ENCODE data around the gene GALK1. TPM values are rescaled to one million over a fixed set of nuclear protein-coding genes. Genes with fewer than 3 reads are reported as not detected.

The GALK1 gene
- total and polyA plus RNA-seq, 9 of the 15 experiments (the other 6 are each of a cell fraction or from before 2014, with no cell fraction given), result 0.45 to 51.6 (median 17.4) TPM

DNA sequence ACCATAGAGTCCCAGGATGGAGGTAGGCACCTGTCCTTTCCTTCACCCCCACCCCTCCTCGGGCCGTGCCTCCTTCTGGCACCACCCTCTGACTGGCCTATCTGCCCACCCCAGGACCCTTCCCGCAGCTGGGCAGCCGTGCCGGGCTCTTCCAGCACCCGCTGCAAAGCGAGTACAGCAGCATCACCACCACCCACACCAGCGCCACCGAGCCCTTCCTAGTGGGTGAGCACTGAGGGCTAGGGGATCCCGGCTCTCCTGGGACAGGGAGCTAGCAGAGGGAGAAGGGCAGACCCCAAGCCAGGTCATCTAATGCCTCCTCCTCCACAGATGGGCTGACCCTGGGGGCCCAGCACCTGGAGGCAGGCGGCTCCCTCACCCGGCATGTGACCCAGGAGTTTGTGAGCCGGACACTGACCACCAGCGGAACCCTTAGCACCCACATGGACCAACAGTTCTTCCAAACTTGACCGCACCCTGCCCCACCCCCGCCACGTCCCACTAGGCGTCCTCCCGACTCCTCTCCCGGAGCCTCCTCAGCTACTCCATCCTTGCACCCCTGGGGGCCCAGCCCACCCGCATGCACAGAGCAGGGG is 7.8 kb downstream of the GALK1 start:
- H3K4me1 ChIP-seq (replicated peaks in 1 of 2; ENCODE audit: control insufficient read depth in 2 of 2, insufficient read depth in 2 of 2, low read length in 2 of 2), result peaks cover 13 to 62% of the 10 kb centered on the region in 2 experiments
- H3K79me2 ChIP-seq (ENCODE audit: control insufficient read depth, insufficient read depth, low read length), result no peaks in the 10 kb centered on the region
- H3K9me1 ChIP-seq (ENCODE audit: control insufficient read depth, insufficient read depth, low read length), result no peaks in the 10 kb centered on the region
- no peaks in the 10 kb centered on the region for H3K9me3 ChIP-seq (replicated peaks; ENCODE audit: control insufficient read depth, insufficient read depth, low read depth, low read length)
- POLR2A ChIA-PET, result interaction anchor here (0.6 to 14.7 kb wide), 2 partner anchors 18 to 87 kb away, joined by 3 to 464 read pairs; a partner anchor contains a TSS
- no TSS peak for BruUV-seq (replicated peaks)
- FAIRE-seq (no peak), ATAC-seq (no peak), DNase-seq (ENCODE audit: extremely low read depth in 1 of 4, low spot score in 3 of 4) (no peak)
- 82% methylated on average over 11 of the region's 21 CpGs for WGBS (ENCODE audit: insufficient coverage, low coverage, missing lambda C conversion rate)
- peak; percentile 27 for TF ChIP-seq POLR2G (IDR thresholded peaks at IDR 0.05; ENCODE audit: low read depth, low read length)
- TF ChIP-seq, protein P1, sequence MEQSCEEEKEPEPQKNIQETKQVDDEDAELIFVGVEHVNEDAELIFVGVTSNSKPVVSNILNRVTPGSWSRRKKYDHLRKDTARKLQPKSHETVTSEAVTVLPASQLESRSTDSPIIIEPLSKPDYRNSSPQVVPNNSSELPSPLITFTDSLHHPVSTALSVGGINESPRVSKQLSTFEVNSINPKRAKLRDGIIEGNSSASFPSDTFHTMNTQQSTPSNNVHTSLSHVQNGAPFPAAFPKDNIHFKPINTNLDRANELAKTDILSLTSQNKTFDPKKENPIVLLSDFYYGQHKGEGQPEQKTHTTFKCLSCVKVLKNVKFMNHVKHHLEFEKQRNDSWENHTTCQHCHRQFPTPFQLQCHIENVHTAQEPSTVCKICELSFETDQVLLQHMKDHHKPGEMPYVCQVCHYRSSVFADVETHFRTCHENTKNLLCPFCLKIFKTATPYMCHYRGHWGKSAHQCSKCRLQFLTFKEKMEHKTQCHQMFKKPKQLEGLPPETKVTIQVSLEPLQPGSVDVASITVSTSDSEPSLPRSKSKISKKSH (CRISPR knock-in tag; IDR thresholded peaks at IDR 0.05), result no peak
- no peak for TF ChIP-seq CBX8 (IDR thresholded peaks at IDR 0.05; ENCODE audit: borderline replicate concordance, extremely low read depth, low read depth, low read length, poor library complexity, severe bottlenecking)
- TF ChIP-seq HNRNPK (IDR thresholded peaks at IDR 0.05; ENCODE audit: low read depth, low read length, poor library complexity, severe bottlenecking), result no peak
- no peak overlapping the region for H3K27ac ChIP-seq (ENCODE audit: extremely low read depth, low read depth, low read length)
- H3K4me3 ChIP-seq, result no peak overlapping the region
- no peaks in the 10 kb centered on the region for H3K27me3 ChIP-seq (ENCODE audit: control insufficient read depth in 2 of 2, insufficient read depth in 2 of 2, low read length in 2 of 2)
- H3K9ac ChIP-seq (ENCODE audit: insufficient read depth in 1 of 2, low read depth in 2 of 2, low read length in 2 of 2), result peak overlapping the region in 1 of 2 experiments; percentile 13; a peak in 1 of 4 replicates
- no peaks in the 10 kb centered on the region for H3K36me3 ChIP-seq (ENCODE audit: control insufficient read depth, insufficient read depth, low read length)
- in situ Hi-C loops (cut with MboI), result no loop called here
- no peak overlapping the region for H3K4me2 ChIP-seq (ENCODE audit: insufficient read depth, low read length)
- CTCF ChIA-PET (ENCODE audit: low intra/inter-chr PET ratio), result no interaction called here
- no peak overlapping the region for H2AFZ ChIP-seq (ENCODE audit: low read depth, low read length)
- intact Hi-C loops (cut with micrococcal nuclease), result loop anchor here (10.0 kb wide), 1 partner anchor 248 kb away; the partner anchor contains the start of gene CDK3
- no peaks in the 10 kb centered on the region; the same call in 1 of the 2 replicates for H4K20me1 ChIP-seq (replicated peaks; ENCODE audit: control insufficient read depth, insufficient read depth, low read length)

All from K562 (cell line).